ENCODE results near the gene LEKR1. TPM values are rescaled to one million over a fixed set of nuclear protein-coding genes. Genes with fewer than 3 reads are reported as not detected.

Gene LEKR1
- 0.30 and 0.52 TPM in 2 replicates for total RNA-seq

DNA sequence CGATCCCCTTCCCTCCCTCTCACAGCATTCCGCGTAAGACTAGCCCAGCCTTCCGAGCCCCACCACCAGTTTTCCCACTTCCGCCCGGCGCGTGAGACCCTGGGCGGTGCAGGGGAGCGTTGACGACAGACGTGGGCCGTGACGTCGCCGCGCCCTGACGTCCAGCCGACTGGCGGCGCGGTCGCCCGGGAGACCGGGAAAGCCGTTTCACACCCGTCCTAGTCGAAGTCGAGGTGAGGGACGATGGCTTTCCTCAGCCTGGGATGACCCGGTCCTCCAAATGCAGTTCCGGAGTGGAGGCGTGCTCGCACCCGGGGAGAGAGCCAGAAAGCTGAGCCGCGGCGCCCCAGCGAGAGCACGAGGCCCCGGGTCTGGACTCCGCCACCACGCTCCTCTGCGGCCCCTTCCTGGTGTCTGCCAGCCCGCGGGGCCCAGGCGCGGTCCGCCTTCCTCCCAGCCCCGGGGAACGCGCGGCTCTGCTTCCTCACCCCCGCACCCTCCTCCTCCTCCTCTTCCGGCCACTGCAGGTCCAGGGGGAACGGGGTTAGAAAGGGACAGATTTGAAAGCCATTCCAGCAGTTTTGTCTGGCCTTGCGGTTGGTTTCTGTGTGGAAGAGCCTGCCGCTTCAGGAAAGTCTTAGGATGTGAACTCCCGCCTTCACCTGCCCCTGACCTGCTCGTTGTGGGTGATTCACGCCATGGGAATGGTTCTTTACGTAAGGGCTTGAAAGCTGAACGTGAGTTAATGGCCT, at the start of gene LEKR1:
TSS of gene LEKR1 (plus strand) at position 210 of the 752 bp plus-strand sequence. CDS start 2,977 bp downstream, outside the sequence.
- peak within 1 kb of the TSS; percentile 94 for H3K27ac Mint-ChIP-seq
- peaks cover 2% of the 10 kb centered on the region for H3K27me3 Mint-ChIP-seq (ENCODE audit: low read depth)
- intact Hi-C loops (cut with micrococcal nuclease): loop anchor here (1.0 kb wide), 1 partner anchor 9 kb away; no protein-coding TSS in a partner anchor
- peaks cover 7% of the 10 kb centered on the region for H3K36me3 Mint-ChIP-seq (ENCODE audit: low read depth)
- no peaks in the 10 kb centered on the region for H3K9me3 Mint-ChIP-seq
- peak; percentile 65 for DNase-seq (ENCODE audit: low spot score)
- H3K4me3 Mint-ChIP-seq (ENCODE audit: low read depth): peak within 1 kb of the TSS; percentile 84
- H3K4me1 Mint-ChIP-seq (ENCODE audit: low read depth): peaks cover 34% of the 10 kb centered on the region

GRCh38 chr3:156776871-156777270, 49.3 kb upstream of the LEKR1 start:
- Mint-ChIP-seq H3K9me3 (no peaks in the 10 kb centered on the region), H3K36me3 (ENCODE audit: low read depth) (no peaks in the 10 kb centered on the region), H3K4me3 (ENCODE audit: low read depth) (no peak overlapping the region), H3K4me1 (ENCODE audit: low read depth) (peaks cover 7% of the 10 kb centered on the region), H3K27me3 (ENCODE audit: low read depth) (no peaks in the 10 kb centered on the region), H3K27ac (no peak overlapping the region)
- intact Hi-C loops (cut with micrococcal nuclease): no loop called here
- no peak for DNase-seq (ENCODE audit: low spot score)

DNA sequence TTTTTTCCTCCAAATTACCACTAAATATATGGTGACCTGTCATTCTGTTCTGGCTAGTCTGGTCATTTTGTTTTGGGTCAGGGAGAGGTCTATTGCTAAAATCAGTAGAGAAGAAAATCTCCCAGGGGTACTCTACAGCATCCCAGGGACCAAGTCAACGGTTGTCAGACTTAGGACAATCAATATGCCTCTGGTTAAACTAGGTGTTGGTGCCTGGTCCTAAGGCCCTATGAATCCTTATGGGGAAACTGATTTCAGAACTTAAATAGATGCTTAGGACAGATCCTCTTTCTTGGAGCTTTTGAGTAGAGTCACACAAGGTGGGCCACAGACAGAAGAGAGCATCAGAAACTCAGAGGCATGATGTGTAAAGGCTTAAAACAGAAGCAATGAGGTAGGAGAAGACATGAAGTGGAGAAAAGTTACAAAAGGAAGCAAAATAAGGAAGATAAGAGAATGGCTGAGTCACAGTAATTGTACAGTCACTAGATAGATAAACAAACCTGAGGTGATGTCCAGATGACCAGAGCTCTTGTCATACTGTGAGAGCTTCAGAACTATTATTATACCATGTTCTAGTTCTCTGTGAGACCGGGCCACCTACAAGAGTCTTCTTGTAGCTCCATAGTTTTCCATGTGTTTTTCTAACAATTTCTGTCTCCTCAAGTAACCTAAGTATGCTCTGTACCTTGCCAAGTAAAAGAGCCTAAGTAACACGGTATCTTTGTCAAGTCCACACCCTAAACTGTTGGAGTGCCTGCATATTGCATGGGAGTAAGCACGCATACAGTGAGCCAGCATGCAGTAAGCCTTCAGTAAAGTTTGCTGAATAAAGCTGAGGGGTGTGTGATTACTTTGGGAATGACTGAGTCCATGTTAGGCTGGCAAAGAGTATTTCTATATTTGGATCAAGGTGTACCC, 44.6 kb upstream of the LEKR1 start:
- Mint-ChIP-seq H3K36me3 (ENCODE audit: low read depth) (peaks cover 20% of the 10 kb centered on the region), H3K4me3 (ENCODE audit: low read depth) (no peak overlapping the region), H3K4me1 (ENCODE audit: low read depth) (peaks cover 17% of the 10 kb centered on the region), H3K27me3 (ENCODE audit: low read depth) (no peaks in the 10 kb centered on the region), H3K27ac (no peak overlapping the region), H3K9me3 (no peaks in the 10 kb centered on the region)
- intact Hi-C loops (cut with micrococcal nuclease): no loop called here
- DNase-seq (ENCODE audit: low spot score): no peak

DNA sequence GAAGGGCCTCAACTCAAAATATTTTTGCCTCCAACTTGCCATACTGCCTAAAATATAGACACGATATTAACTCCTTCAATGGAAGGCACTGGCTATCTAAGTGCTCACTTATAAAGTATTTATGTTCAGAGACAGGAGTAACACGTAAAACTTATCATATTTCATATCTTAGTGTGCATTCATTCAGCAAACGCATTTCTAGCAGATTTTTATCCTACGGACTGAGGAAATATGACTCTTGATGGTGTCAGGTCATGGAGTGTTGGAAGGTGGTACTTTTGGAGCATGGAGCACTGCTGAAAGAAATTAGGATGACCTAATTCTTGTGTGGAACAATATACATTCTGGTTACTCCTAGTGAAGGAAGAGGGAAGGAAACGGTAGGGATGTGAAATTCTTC, 43.8 kb upstream of the LEKR1 start:
- no peak for DNase-seq (ENCODE audit: low spot score)
- Mint-ChIP-seq H3K4me3 (ENCODE audit: low read depth) (no peak overlapping the region), H3K27ac (no peak overlapping the region), H3K4me1 (ENCODE audit: low read depth) (peaks cover 23% of the 10 kb centered on the region), H3K27me3 (ENCODE audit: low read depth) (no peaks in the 10 kb centered on the region), H3K9me3 (no peaks in the 10 kb centered on the region), H3K36me3 (ENCODE audit: low read depth) (peaks cover 21% of the 10 kb centered on the region)
- intact Hi-C loops (cut with micrococcal nuclease): no loop called here

- Mint-ChIP-seq H3K9me3 (no peaks in the 10 kb centered on the region), H3K4me1 (ENCODE audit: low read depth) (peaks cover 29% of the 10 kb centered on the region), H3K27ac (no peak overlapping the region), H3K27me3 (ENCODE audit: low read depth) (no peaks in the 10 kb centered on the region), H3K36me3 (ENCODE audit: low read depth) (peaks cover 26% of the 10 kb centered on the region), H3K4me3 (ENCODE audit: low read depth) (no peak overlapping the region)
- intact Hi-C loops (cut with micrococcal nuclease): no loop called here
- no peak for DNase-seq (ENCODE audit: low spot score)
Observed at GRCh38 chr3:156782921-156783320, 43.2 kb upstream of the LEKR1 start.

GRCh38 chr3:156787001-156787400, 39.2 kb upstream of the LEKR1 start:
- Mint-ChIP-seq H3K9me3 (no peaks in the 10 kb centered on the region), H3K4me3 (ENCODE audit: low read depth) (no peak overlapping the region), H3K4me1 (ENCODE audit: low read depth) (peaks cover 44% of the 10 kb centered on the region), H3K27me3 (ENCODE audit: low read depth) (no peaks in the 10 kb centered on the region), H3K27ac (peak overlapping the region; percentile 33), H3K36me3 (ENCODE audit: low read depth) (peaks cover 32% of the 10 kb centered on the region)
- DNase-seq (ENCODE audit: low spot score): no peak
- intact Hi-C loops (cut with micrococcal nuclease): no loop called here

GRCh38 chr3:156787926-156788663, 38.1 kb upstream of the LEKR1 start:
- H3K36me3 Mint-ChIP-seq (ENCODE audit: low read depth): peaks cover 41% of the 10 kb centered on the region
- H3K4me1 Mint-ChIP-seq (ENCODE audit: low read depth): peaks cover 55% of the 10 kb centered on the region
- no peak overlapping the region for H3K4me3 Mint-ChIP-seq (ENCODE audit: low read depth)
- H3K27ac Mint-ChIP-seq: peak overlapping the region; percentile 40
- no peaks in the 10 kb centered on the region for H3K27me3 Mint-ChIP-seq (ENCODE audit: low read depth)
- H3K9me3 Mint-ChIP-seq: no peaks in the 10 kb centered on the region
- intact Hi-C loops (cut with micrococcal nuclease): loop anchor here (1.0 to 2.0 kb wide), 3 partner anchors 29 to 300 kb away; no protein-coding TSS in a partner anchor
- no peak for DNase-seq (ENCODE audit: low spot score)

- intact Hi-C loops (cut with micrococcal nuclease): loop anchor here (1.0 to 2.0 kb wide), 3 partner anchors 28 to 299 kb away; no protein-coding TSS in a partner anchor
- Mint-ChIP-seq H3K4me1 (ENCODE audit: low read depth) (peaks cover 59% of the 10 kb centered on the region), H3K27ac (no peak overlapping the region), H3K27me3 (ENCODE audit: low read depth) (no peaks in the 10 kb centered on the region), H3K36me3 (ENCODE audit: low read depth) (peaks cover 41% of the 10 kb centered on the region), H3K9me3 (no peaks in the 10 kb centered on the region), H3K4me3 (ENCODE audit: low read depth) (no peak overlapping the region)
- no peak for DNase-seq (ENCODE audit: low spot score)
Observed at GRCh38 chr3:156788846-156789245, 37.3 kb upstream of the LEKR1 start.

GRCh38 chr3:156790156-156790555, 36.0 kb upstream of the LEKR1 start:
- Mint-ChIP-seq H3K36me3 (ENCODE audit: low read depth) (peaks cover 38% of the 10 kb centered on the region), H3K9me3 (no peaks in the 10 kb centered on the region), H3K27me3 (ENCODE audit: low read depth) (no peaks in the 10 kb centered on the region), H3K27ac (no peak overlapping the region), H3K4me3 (ENCODE audit: low read depth) (no peak overlapping the region), H3K4me1 (ENCODE audit: low read depth) (peaks cover 58% of the 10 kb centered on the region)
- DNase-seq (ENCODE audit: low spot score): no peak
- intact Hi-C loops (cut with micrococcal nuclease): no loop called here

GRCh38 chr3:156792114-156792513, 34.0 kb upstream of the LEKR1 start:
- H3K27ac Mint-ChIP-seq: peak overlapping the region; percentile 83
- no peak for DNase-seq (ENCODE audit: low spot score)
- no peaks in the 10 kb centered on the region for H3K27me3 Mint-ChIP-seq (ENCODE audit: low read depth)
- no peak overlapping the region for H3K4me3 Mint-ChIP-seq (ENCODE audit: low read depth)
- peaks cover 56% of the 10 kb centered on the region for H3K4me1 Mint-ChIP-seq (ENCODE audit: low read depth)
- no peaks in the 10 kb centered on the region for H3K9me3 Mint-ChIP-seq
- H3K36me3 Mint-ChIP-seq (ENCODE audit: low read depth): peaks cover 39% of the 10 kb centered on the region
- intact Hi-C loops (cut with micrococcal nuclease): no loop called here

DNA sequence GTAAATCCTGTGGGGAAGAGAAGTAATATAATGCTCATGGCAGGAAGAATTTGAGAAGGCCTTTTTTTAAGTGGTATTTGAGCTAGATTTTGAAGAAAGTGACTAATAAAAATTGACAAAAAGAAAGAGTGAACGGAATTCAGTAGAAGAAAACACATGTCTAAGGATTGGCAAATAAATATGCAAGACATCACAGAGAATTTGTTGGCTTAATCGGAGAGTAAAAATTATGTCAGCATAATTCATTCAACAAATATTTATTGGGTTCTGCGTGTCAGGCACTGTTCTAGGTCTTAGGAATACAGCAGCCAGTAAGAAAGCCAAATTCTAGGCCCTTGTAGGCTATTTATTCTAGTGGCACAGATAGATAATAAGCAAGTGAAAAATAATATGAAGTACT, 33.6 kb upstream of the LEKR1 start:
- no peaks in the 10 kb centered on the region for H3K27me3 Mint-ChIP-seq (ENCODE audit: low read depth)
- intact Hi-C loops (cut with micrococcal nuclease): no loop called here
- no peak overlapping the region for H3K4me3 Mint-ChIP-seq (ENCODE audit: low read depth)
- H3K4me1 Mint-ChIP-seq (ENCODE audit: low read depth): peaks cover 51% of the 10 kb centered on the region
- no peaks in the 10 kb centered on the region for H3K9me3 Mint-ChIP-seq
- H3K36me3 Mint-ChIP-seq (ENCODE audit: low read depth): peaks cover 36% of the 10 kb centered on the region
- H3K27ac Mint-ChIP-seq: peak overlapping the region; percentile 83
- DNase-seq (ENCODE audit: low spot score): no peak

DNA sequence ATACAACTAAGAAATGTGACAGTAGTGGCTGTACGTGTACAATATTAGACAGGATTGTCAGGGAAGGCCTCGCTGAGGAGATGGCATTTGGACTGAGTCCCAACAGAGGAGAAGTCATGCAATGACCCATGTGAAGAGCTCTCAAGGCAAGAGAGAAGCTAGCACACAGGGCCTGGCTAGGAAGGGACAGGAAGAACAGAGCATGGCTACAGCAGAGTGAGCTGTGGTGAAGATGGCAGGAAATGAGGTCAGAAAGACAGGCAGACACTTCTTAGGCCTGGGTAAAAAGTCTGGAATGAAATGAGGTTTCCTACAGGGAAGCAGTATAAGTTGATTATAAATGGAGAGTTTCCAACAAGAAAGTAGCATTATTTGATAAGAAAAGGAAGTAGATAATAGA, 33.2 kb upstream of the LEKR1 start:
- Mint-ChIP-seq H3K27ac (peak overlapping the region; percentile 83), H3K4me1 (ENCODE audit: low read depth) (peaks cover 47% of the 10 kb centered on the region), H3K27me3 (ENCODE audit: low read depth) (no peaks in the 10 kb centered on the region), H3K4me3 (ENCODE audit: low read depth) (no peak overlapping the region), H3K9me3 (no peaks in the 10 kb centered on the region), H3K36me3 (ENCODE audit: low read depth) (peaks cover 33% of the 10 kb centered on the region)
- intact Hi-C loops (cut with micrococcal nuclease): no loop called here
- DNase-seq (ENCODE audit: low spot score): no peak

Data from activated T-helper 2 cell treated with anti-CD3 and anti-CD28 coated beads, Interferon-gamma antibody, Interleukin-2, Interleukin-4, amounts not matched to agents 10 μg/mL and 5 μg/mL and 100 μg/mL, durations not matched to agents 14 hours and 24 hours and 36 hours (primary cell).